NCI-H2081 treated with DMSO at 0.1 percent for 48 hours (cell line): ENCODE measurements around the gene SLC16A10.
"Not testable (repeated sequence)": the region's sequence is repeated elsewhere in the genome, so short reads cannot be mapped to it uniquely, and the experiment has no call there.

Source experiments
- DNase-seq: peaks from one replicate; lab custom pipeline; 2025; lab: John Stamatoyannopoulos, UW

SLC16A10 gene, protein sequence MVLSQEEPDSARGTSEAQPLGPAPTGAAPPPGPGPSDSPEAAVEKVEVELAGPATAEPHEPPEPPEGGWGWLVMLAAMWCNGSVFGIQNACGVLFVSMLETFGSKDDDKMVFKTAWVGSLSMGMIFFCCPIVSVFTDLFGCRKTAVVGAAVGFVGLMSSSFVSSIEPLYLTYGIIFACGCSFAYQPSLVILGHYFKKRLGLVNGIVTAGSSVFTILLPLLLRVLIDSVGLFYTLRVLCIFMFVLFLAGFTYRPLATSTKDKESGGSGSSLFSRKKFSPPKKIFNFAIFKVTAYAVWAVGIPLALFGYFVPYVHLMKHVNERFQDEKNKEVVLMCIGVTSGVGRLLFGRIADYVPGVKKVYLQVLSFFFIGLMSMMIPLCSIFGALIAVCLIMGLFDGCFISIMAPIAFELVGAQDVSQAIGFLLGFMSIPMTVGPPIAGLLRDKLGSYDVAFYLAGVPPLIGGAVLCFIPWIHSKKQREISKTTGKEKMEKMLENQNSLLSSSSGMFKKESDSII

DNA sequence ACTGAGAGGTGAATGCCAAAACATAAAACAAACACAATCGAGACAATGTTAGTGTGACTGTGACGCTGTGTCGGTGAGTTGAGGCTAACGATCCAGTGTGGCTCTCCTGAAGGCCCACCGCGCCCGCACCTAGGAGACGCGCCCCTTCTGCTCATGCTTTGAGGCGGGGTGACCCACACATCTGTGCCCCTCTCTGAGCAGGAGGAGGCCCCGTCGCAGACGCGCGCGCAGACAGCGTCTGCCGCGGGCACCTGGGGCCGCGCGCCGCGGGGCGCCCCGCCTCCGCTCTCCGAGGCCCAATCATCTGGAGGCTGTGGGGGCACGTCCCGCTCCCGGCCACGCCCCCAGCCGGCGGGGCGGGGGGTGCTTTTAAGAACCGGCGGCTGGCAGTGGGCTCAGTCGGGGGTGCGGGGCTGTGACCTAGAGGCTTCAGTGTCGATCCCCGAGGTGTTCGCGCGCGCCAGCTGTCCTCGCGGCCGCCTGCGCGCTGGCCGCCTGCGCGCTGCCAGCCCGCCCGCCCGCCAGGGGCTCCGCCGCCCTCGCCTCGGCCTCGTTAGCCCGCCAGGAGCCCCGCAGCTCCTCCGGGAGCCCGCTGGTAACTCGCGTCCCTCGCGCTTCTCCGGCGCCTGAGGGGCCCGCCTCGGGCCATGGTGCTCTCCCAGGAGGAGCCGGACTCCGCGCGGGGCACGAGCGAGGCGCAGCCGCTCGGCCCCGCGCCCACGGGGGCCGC, at the start of gene SLC16A10:
TSS of gene SLC16A10 (plus strand) at position 398 of the 730 bp plus-strand sequence. CDS start at position 648, 250 bp downstream.
- no peak for DNase-seq

DNA sequence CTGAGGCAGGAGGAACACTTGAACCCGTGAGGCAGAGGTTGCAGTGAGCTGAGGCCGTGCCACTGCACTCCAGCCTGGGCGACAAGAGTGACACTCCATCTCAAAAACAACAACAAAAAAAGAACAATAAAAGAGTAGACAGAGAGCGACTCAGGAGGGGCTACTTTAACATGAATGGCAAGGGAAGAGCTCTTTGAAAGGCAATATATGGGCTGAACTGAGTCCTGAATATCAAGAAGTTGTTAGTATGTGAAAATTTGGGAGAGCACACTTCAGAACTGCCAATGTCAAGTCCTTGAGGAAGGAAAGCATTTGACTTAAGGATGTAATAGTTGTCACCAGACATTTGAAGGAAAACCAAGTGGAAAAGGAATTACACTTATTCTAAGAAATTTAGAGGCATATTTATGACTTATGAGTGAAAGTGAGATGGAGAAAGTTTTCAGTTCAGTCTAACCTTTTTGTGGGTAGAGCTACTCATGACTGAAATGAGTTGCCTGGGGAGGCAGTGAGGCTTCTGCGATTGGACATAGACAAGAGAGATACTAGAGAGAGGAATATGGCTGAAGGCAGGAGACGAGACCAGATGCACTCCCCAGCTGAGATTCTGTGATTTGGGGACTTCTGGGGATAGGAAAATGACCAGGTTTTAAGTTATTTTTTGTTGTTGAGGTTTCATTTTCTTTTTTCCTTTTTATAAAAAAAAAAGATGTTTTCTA, 48.6 kb upstream of the SLC16A10 start:
- DNase-seq = no peak

DNA sequence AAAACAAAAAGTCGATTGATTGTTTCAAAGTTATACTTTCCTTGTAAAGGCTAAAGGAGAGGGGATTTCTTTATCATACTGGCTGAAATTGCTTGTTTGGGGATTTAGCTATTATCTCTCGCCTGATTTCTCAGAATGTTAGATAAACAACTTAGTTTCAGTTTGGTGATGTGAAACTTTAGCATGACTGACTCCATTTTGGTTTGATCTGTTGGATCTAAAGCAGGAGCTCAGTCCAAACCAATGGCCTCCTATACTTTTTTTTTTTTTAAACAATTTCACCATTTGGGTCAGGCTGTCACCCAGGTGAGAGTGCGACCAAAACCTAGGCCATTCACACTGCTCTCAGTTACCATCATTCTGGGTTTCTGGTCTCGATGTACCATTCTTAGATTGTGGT, 45.4 kb upstream of the SLC16A10 start:
- no peak for DNase-seq

DNA sequence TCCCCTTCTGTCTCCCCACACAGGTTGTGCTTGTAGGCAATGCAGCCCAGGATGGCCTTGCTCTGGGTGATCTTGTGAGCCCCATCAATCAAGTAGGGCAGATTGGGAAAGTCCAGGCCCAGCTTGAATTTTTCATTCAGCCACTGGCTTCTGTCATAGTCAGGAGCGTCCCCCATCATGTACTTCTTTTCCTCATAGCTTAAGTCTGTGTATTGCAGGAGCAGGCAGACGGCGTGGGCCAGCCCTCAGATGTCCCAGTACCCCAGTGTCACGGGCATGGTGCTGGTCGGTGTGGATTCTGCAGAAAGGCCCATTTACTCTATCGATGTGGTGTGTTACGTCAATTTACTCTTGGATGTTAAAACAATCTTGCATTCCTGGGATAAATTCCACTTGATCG, 40.1 kb upstream of the SLC16A10 start:
- no peak for DNase-seq

DNA sequence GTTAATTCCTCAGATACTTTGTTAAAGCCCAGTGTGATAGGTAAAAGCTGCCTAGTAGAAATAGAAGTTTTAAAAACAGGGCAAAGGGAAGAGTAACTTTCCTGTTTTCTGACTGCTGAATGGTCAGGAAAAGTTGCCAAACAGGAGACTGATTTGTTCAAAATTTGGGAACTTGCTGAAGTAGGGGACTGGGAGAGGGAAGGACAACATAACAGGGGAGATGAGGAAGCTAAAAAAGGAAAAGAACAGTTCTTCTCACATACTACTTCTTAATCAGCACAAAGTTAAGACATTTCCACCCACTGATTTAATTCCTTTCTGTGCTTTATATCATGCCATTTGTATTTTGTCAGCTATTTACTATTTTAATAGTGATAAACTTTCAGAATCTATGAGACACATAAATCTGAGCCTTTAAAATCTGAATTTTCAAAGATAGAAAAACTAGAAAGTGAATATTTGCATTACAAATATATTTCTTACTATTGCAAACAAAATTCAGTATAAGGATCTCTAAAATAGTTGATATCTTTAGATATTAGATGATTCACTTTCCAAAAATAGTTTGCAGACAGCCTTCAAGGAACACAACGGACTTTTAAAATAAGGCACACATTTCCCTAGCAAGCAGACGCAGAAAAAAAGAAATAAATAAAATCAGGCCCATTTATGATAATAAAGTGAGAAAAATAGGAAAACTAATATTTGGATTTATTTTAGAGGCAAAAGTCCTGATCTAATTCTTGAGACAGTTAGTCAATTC, 36.9 kb upstream of the SLC16A10 start:
- DNase-seq = no peak

DNA sequence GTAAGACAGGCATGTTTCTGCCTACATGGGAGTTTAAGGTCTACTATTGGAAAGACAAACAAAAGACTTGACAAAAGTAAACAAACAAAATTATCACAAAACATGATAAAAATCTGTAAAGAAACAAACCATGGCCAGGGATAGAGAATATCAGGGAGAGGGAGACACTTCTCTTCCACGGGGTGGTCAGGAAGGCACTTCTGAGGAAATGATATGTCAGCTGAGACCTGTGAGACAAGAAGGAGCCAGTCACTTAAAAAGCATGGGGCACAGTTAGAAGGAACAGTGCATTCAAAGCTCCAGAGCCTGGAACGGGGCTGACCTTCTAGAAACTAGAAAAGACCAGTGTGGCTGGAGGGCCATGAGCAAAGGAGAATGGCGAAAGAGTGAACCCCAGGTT, 35.1 kb upstream of the SLC16A10 start:
- no peak for DNase-seq

DNA sequence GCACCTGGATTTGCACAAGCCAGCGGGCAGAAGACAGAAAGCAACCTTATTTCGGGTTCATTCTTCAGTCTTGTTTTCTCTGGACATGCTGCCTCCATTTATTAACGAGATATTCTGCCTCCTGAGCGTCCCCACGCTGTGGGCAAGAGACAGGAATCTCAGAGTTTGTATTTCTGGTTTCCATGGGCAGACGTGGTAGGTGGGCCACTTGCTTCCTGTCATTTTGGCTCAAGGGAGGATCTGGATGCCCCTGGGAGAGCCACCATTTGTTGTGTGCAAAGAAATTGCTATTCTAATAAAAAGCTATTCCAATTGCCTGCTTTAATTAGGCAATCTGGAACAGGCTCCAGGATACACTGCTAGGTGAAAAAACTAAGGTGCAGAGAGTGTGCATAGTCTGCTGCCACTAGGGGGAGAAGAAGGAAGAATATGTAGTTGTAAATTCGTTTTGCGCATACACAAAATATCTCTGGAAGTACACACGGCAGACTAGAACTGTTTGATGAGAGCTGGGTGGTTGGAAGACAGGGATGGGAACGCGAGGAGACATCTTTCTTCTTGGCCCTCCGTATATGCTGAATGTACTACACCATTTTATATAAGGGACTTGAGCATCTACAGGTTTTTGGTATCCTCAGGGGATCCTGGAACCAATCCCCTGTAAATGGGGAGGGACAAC, 30.1 kb upstream of the SLC16A10 start:
- DNase-seq = no peak

DNA sequence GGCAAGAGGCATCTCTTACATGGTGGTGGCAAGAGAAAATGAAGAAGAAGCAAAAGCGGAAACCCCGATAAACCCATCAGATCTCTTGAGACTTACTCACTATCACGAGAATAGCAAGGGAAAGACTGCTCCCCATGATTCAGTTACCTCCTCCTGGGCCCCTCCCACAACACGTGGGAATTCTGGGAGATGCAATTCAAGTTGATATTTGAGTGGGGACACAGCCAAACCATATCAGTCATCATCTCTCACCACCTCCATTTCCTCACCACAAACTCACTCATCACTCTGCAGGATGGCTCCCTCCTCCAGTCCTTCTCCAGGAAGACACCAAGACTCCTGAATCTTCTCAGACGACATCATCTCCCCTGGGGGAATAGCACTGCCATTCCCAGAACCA, 25.8 kb upstream of the SLC16A10 start:
- DNase-seq = no peak

DNA sequence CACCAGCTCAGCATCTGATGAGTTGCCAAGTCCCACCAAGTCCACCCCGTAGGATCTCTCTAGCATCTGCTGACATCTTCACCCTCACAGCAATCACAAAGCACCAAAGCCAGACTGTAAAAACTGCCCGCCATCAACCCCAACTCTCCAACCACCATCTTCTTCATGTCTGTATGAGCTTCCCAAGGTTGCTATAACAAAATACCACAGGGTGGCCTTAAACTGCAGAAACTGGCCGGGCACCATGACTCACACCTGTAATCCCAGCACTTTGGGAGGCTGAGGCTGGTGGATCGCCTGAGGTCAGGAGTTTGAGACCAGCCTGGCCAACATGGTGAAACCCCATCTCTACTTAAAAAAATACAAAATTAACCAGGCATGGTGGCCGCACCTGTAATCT, 25.3 kb upstream of the SLC16A10 start:
- DNase-seq = not testable (repeated sequence)

DNA sequence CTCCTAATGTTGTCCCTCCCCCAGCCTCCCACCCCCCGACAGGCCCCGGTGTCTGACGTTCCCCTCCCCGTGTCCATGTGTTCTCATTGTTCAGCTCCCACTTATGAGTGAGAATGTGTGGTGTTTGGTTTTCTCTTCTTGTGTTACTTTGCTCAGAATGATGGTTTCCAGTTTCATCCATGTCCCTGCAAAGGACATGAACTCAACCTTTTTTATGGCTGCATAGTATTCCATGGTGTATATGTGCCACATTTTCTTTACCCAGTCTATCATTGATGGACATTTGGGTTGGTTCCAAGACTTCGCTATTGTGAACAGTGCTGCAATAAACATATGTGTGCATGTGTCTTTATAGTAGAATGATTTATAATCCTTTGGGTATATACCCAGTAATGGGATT, 24.4 kb upstream of the SLC16A10 start:
- not testable (repeated sequence) for DNase-seq

DNA sequence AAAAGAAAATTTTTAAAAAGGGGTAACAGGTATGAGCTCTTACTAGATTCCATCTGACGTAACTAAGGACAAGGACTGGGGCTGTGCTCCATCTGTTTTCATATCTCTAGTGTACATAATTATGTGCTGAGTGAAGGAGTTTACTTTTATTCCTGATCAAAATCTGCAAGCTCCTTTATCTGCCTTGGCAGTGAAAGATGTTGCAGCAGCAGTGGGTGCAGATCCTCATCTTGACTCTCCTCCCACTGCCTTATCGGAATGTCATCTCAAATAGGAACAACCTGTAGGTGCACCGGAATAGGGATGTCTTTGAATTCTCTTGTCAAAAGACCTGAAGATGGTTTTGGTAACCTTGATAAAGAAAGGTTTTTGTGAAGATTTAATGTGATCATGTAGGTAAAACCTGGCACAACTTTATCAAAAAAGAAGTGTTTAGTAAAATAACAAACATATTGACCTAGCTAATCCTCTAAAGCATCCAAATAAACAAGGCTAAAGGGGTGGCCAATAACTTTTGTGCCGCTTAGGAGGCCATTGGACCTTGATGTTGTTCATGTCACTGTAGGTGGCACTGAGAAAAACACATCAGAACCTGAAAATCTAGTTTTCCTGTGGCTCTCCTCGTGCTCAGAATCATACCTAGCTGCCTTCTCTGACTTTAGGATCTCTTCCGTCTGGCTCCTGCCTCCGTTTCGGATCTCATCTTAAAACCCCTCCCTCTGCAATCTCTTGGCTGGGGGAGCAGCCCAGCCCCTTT, 19.0 kb upstream of the SLC16A10 start:
- no peak for DNase-seq

DNA sequence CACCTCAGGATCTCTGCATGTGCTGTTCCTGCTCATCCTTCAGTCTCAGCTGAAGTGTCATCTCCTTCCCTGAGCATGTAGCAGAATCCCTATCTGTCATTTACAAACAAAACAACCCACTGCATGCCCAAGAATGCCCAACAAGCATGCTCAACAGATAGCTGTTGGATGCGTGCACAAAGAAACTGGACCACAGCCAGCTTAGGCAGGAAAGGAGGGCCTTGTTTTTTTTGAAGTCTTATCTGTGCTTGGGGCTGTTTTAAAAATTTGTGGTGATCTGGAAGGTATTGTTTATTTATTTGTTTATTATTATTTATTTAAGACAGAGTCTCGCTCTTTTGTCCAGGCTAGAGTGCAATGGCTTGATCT, 18.5 kb upstream of the SLC16A10 start:
- DNase-seq = no peak

DNA sequence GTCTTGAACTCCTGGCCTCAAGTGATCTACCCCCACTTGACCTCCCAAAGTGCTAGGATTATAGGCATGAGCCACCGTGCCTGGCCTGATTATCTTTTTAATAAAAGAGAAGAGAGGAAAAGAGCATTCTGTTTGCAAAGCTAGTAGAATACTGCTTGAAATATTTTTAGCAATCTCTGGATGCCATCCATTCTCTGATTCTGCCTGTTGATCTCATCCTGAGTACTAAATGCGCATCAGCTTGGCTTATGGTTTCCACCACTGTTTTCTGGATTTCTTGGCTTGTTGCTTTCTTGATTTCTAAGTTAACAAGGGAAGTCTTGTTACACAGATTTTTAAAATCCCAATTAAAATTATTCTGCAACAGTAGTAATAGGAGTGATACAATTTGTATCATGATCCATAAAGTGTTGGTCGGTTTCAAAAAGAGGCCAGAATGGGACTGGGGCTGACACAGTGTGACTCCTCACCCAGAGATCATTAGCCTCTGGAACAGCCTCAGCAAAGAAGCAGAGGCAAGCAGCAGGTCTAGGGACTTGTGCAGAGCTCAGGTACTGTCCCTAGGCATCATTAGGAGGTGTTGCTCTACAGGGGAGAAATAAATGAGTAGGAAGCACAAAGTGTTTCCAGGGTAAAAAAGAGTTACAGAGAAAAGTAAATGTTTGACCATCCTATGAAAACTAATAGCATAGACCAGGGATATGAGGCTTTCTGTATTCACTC, 17.8 kb upstream of the SLC16A10 start:
- no peak for DNase-seq

DNA sequence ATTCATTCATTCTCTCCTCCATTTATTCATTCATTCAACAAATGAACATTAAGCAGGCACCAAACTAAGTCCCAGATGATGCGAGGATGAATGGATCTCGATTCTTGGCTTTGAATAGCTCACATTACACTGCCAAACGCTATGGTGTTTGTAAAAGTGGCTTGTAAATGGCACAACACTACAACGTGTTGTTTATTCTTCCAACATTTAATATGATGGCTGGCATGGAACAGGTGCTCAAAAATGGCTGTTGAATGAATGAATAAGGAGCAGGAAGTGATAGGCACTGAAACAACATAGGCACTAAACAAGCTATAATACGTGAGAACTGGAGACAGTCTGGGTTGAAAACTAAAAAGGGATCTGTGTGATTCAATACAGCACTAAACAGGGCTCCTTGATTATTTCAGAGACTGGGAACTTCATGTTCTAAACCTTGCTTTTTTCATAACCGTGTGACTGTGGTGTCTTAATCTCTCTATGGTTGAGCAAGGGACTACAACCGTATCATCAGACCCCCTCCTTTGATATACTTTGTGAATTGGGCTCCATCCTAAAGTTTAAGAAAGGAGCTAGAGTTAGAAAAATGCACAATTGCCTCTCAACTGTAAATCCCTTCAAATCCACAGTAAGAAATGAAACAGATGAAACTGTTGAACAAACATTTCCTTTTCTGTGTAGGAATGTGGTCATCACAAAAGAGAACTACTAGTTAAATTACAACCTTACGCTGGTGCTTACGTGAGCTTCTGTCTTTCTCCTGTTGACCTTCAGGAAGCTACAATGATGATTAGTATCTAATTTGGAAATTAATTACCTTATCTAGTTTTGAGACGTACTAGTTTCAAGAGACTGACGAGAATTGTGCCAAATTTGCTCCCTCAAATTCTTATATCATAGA, 16.9 kb upstream of the SLC16A10 start:
- DNase-seq = no peak

DNA sequence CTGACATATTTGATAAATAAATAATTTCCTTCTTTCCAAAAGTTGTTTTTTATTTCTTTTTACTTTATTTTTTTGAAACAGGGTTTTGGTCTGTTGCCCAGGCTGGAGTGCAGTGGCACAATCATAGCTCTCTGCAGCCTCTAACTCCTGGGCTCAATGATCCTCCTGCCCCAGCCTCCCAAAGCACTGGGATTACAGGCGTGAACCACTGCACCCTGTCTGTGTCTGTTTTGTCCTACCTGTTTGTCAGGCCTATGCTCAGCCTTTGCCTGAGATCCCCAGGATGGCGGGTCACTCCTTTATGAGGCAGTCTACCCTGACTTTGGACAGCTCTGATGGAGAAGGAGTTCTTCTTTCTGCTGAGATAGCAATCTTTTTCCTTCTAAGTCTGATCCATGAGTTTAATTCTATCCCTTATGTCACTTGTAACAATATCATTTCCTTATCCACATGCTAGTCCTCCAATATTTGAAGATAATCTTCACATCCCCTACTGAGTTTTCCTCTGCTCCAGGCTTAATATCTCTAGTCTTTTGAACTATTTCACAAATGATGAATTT, 14.4 kb upstream of the SLC16A10 start:
- no peak for DNase-seq

DNA sequence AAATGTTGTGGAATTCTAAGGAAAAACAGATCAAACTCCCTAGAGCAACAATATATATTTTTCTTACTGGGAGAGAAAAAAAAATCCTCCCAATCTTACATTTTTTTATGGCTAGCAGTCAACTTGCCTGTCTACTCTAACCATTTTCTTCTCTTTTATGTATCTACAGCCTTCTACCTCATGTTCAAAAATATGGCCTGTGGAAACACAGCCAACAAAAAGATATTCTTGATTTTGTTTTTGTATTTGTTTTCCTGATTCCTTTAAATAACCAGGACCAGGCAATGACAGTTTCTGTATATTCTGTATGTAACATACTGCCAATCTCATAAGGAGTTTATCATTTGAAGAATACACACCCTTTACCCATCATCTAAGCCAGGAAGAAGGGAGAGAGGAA, 13.0 kb upstream of the SLC16A10 start:
- DNase-seq = no peak

DNA sequence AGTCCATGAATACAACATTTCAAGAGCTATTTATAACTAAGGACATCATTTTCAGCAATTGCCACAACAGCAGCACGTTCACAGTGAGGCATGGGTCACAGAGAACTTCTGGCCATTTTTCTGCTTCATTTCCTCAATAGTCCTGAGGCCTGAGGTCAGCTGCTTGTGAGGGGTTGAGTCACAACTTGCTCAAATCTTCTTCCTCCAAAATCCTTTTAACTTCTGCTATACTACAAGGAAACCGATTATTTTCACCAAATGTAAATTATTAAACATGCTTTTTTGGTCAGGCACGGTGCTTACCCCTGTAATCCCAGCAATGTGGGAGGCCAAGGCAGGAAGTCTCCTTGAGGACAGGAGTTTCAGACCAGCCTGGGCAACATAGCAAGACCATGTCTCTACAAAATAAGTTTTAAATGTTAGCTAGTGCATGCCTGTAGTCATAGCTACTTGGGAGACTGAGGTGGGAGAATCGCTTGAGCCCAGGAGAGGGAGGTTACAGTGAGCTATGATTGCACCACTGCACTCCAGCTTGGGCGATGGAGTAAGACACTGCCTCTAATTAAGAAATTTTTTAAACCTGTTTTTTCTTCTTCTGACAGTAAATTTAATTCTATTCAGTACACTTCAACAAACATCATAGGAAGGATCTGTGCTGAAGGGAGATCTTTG, 11.1 kb upstream of the SLC16A10 start:
- DNase-seq = no peak

DNA sequence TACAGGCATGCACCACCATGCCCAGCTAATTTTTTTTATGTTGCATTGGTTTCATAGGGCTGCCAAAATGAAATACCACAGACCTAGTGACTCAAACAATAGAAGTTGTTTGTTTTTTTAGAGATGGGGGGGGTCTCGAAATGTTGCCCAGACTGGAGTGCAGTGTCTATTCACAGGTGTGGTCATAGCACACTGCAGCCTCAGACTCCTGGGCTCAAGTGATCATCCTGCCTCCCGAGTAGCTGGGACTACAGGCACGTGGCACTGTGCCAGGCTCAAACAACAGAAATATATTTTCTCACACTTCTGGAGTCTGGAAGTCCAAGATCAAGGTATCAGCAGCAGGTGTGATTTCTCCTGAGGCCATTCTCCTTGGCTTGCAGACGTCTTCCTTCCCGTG, 6.6 kb upstream of the SLC16A10 start:
- DNase-seq = no peak
